22Rv1 (cell line): Measurements from ENCODE around the gene AURKAIP1.
A peak's percentile ranks its signal among the peaks of the same experiment; 100 is the strongest.

Source experiments
- H3K27ac ChIP-seq: fragments of 450-650 bp; 2 replicates; pipeline ENCODE4 v1.5.1; 2017
- CTCF ChIP-seq: fragments of 450-650 bp; IDR thresholded peaks from 2 replicates; pipeline ENCODE4 v1.5.1; 2017; ENCODE audit warnings: mild to moderate bottlenecking
- ZFX ChIP-seq: fragments of 450-650 bp; IDR thresholded peaks from 2 replicates; pipeline ENCODE4 v1.6.1; 2017; ENCODE audit warnings: antibody characterized with exemption, borderline replicate concordance

Gene AURKAIP1

DNA sequence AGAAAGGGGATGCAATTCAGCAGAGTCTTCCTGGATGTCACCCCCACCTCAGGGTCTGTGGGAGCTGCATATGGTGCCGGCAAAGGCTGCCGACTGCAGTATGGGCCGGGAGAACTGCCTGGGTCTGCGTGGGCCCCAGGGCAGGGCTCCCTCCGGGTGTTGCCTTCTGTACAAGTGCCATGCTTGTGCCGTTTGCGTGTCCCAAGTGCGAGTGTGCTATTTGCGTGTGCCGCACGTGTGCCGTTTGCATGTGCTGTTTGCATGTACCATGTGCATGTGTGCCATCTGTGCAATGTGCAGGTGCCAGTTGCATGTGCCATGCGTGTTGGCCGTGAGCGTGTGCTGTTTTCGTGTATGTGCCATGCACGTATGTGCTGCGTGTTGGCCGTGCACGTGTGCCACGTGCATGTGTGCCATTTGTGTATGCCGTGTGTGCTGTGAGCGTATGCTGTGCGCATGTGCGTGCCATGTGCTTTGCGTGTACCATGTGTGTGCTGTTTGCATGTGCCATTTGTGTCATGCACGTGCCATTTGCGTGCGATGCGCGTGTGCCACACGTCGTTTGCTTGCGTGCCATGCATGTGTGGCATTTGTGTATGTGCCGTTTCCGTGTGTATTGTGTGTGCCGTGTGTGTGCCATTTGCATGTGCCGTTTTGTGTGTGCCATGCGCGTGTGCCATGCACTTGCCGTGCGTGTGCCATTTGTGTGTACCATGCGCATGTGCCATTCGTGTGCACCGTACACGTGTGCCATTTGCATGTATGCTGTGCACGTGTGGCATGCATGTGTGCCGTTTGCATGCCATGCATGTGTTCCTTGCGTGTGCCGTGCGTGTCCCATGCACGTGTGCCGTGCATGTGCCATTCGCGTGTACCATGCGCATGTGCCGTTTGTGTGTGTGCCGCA, 45.5 kb downstream of the AURKAIP1 start:
- TF ChIP-seq CTCF, result no peak
- no peak for TF ChIP-seq ZFX
- H3K27ac ChIP-seq, result peak overlapping the region; percentile 42

DNA sequence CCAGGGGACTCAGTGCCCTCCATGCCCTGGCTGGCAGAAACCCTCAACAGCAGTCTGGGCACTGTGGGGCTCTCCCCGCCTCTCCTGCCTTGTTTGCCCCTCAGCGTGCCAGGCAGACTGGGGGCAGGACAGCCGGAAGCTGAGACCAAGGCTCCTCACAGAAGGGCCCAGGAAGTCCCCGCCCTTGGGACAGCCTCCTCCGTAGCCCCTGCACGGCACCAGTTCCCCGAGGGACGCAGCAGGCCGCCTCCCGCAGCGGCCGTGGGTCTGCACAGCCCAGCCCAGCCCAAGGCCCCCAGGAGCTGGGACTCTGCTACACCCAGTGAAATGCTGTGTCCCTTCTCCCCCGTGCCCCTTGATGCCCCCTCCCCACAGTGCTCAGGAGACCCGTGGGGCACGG, 46.8 kb downstream of the AURKAIP1 start:
- TF ChIP-seq ZFX, result no peak
- no peak for TF ChIP-seq CTCF
- H3K27ac ChIP-seq, result no peak overlapping the region

GRCh38 chr1:1327291-1327690, 47.7 kb downstream of the AURKAIP1 start:
- H3K27ac ChIP-seq, result no peak overlapping the region
- no peak for TF ChIP-seq ZFX
- TF ChIP-seq CTCF, result no peak

GRCh38 chr1:1326075-1326605, 48.9 kb downstream of the AURKAIP1 start:
- TF ChIP-seq CTCF, result no peak
- peak overlapping the region; percentile 90 for H3K27ac ChIP-seq

DNA sequence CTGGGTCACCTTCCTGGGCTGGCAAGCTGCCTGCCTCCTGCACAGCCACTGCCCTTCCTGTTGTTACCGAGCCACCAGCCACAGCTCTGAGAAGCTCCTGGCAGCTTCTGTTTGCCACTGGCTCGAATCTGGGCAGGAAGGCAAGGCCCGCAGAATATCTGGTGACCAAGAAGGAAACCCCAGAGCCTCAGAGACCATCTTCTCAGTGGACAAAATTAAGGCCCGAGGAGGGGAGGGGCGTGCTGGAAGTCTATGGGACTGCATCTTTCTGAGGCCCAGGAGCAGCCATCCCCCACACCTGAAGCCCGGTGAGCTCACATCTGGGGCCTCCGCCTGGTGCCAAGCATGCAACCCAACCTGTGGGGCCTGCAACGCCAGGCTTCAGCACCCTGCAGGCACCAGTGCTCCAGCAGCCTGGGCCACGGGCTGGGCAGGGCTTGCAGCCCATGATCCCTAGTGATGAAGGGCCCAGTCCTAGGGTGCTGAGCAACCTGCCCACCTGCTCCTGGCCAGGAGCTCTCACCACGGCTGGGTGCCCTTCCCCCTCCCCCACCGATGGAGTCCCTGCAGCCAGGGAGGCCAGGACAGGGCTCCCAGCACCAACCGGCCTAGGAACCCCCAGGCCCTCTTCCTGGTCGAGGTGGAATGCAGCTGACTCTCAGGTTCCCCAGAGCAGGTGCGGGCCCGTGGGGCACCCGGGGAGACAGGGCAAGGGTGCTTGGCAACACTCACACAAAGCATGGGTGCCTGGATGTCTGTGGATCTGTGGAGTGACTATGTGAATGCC, 49.5 kb downstream of the AURKAIP1 start:
- peak overlapping the region; percentile 90 for H3K27ac ChIP-seq
- no peak for TF ChIP-seq ZFX
- no peak for TF ChIP-seq CTCF

- TF ChIP-seq ZFX (no peak), CTCF (no peak)
- H3K27ac ChIP-seq, result peak within 1 kb of the TSS; percentile 90
These were observed 50.3 kb downstream of the AURKAIP1 start, which contains the start of the genes CPTP and INTS11 for GRCh38 chr1:1324524-1325287. CPTP (plus strand) TSS chr1:1324802; CDS start chr1:1326911, 2,109 bp downstream. INTS11 (minus strand) TSS chr1:1324660; CDS start chr1:1324608, 52 bp downstream.
